B cell (primary cell): ENCODE measurements around the gene FOXN4. TPM values are rescaled to one million over a fixed set of nuclear protein-coding genes. Genes with fewer than 3 reads are reported as not detected.

Experiments
- ATAC-seq: fragments of 200-7000 bp; cut with Tn5 transposase; one replicate; pipeline ENCODE4 v1.10.0; 2021; ENCODE audit warnings: low read depth, mild to moderate bottlenecking, moderate number of reproducible peaks, moderate library complexity
- CTCF ChIA-PET: fragments of 350-600 bp; sonication (Branson Sonifier 250); formaldehyde crosslinking; loops from one replicate; lab custom pipeline; 2021; ENCODE audit warnings: antibody characterized with exemption, inconsistent platforms; lab: Charles Lee
- POLR2A ChIA-PET: fragments of 350-600 bp; sonication (Branson Sonifier 250); formaldehyde crosslinking; loops from one replicate; lab custom pipeline; 2021; ENCODE audit warnings: antibody characterized with exemption; lab: Charles Lee
- DNase-seq: peaks from one replicate; pipeline ENCODE4 v3.0.0; 2013
- H2AFZ ChIP-seq: 2 replicates; pipeline ENCODE4 v1.6.1; 2012; ENCODE audit warnings: mild to moderate bottlenecking, low read depth, low read length; ENCODE audit not compliant: insufficient read depth, poor library complexity, severe bottlenecking
- H3K27ac ChIP-seq, 2 donors: 1 replicate in 1 of 2; 2 replicates in 1 of 2; pipeline ENCODE4 v1.5.1; 2012 to 2013; ENCODE audit warnings: low read length in 2 of 2, mild to moderate bottlenecking in 2 of 2, moderate library complexity in 1 of 2
- H3K27me3 ChIP-seq, 4 experiments: fragments of 200-600 bp in 1 of 4; sonication (generic) in 1 of 4; replicated peaks in 1 of 4; 1 replicate in 2 of 4; 2 replicates in 2 of 4; pipeline versions ENCODE4 v1.6.1 to v1.7.0; 2013 to 2016; ENCODE audit warnings: low read length in 3 of 4, mild to moderate bottlenecking in 2 of 4, mixed read lengths in 1 of 4, moderate library complexity in 1 of 4; ENCODE audit not compliant: insufficient read depth in 4 of 4, control insufficient read depth in 3 of 4; ENCODE audit errors: control extremely low read depth in 1 of 4
- H3K36me3 ChIP-seq, 2 experiments: replicated peaks in 1 of 2; 1 replicate in 1 of 2; 2 replicates in 1 of 2; pipeline versions ENCODE4 v1.6.1 to v1.7.1; 2013; ENCODE audit warnings: low read length in 1 of 2; ENCODE audit not compliant: insufficient read depth in 2 of 2, control insufficient read depth in 1 of 2; ENCODE audit errors: control extremely low read depth in 1 of 2, extremely low read depth in 1 of 2
- H3K4me1 ChIP-seq, 2 donors: fragments of 200-600 bp in 1 of 2; sonication (generic) in 1 of 2; 1 replicate in 1 of 2; 2 replicates in 1 of 2; pipeline versions ENCODE4 v1.5.1 to v1.6.1; 2013 to 2017; ENCODE audit warnings: low read length in 2 of 2; ENCODE audit not compliant: control insufficient read depth in 2 of 2, insufficient read depth in 2 of 2
- H3K4me2 ChIP-seq: replicated peaks from 2 replicates; pipeline ENCODE3; 2012; ENCODE audit warnings: mild to moderate bottlenecking, low read depth, low read length; ENCODE audit not compliant: poor library complexity, severe bottlenecking
- H3K4me3 ChIP-seq, 5 experiments: fragments of 200-600 bp in 1 of 5; sonication (generic) in 1 of 5; 1 replicate in 3 of 5; 2 replicates in 2 of 5; pipeline versions ENCODE4 v1.5.1 to v1.7.0; 2011 to 2016; ENCODE audit warnings: low read length in 4 of 5, mild to moderate bottlenecking in 4 of 5, low read depth in 2 of 5, control low read depth in 1 of 5, moderate library complexity in 1 of 5; ENCODE audit not compliant: insufficient read depth in 1 of 5; ENCODE audit errors: control extremely low read depth in 1 of 5, extremely low read depth in 1 of 5
- H3K79me2 ChIP-seq: fragments of 200-600 bp; sonication (generic); one replicate; pipeline ENCODE4 v1.6.0; 2016; ENCODE audit warnings: low read length; ENCODE audit not compliant: control insufficient read depth, insufficient read depth
- H3K9ac ChIP-seq: fragments of 200-600 bp; sonication (generic); 2 replicates; pipeline ENCODE4 v1.6.1; 2017; ENCODE audit warnings: mild to moderate bottlenecking, low read length, moderate library complexity
- H3K9me3 ChIP-seq, 3 donors: one replicate each; pipeline versions ENCODE4 v1.6.1 to v1.7.1; 2013; ENCODE audit warnings: low read length in 2 of 3; ENCODE audit not compliant: control insufficient read depth in 2 of 3, insufficient read depth in 1 of 3; ENCODE audit errors: control extremely low read depth in 1 of 3
- H4K20me1 ChIP-seq: 2 replicates; pipeline ENCODE4 v1.6.0; 2012; ENCODE audit warnings: mild to moderate bottlenecking, low read length; ENCODE audit not compliant: insufficient read depth, control insufficient read depth, poor library complexity, severe bottlenecking
- H3K27ac Mint-ChIP-seq: one replicate; pipeline ENCODE4 v1.8.0; 2021; ENCODE audit warnings: mixed read lengths
- H3K27me3 Mint-ChIP-seq: one replicate; pipeline ENCODE4 v1.8.0; 2021; ENCODE audit warnings: mixed read lengths
- H3K4me1 Mint-ChIP-seq: one replicate; pipeline ENCODE4 v1.8.0; 2021; ENCODE audit warnings: mixed read lengths
- H3K4me3 Mint-ChIP-seq: one replicate; pipeline ENCODE4 v1.8.0; 2021; ENCODE audit warnings: mixed read lengths
- H3K9me3 Mint-ChIP-seq: one replicate; pipeline ENCODE4 v1.8.0; 2022; ENCODE audit warnings: mixed read lengths; ENCODE audit not compliant: insufficient read depth
- EZH2 ChIP-seq: IDR thresholded peaks from 2 replicates; pipeline ENCODE4 v1.6.1; 2012; ENCODE audit warnings: borderline replicate concordance, low read depth, mild to moderate bottlenecking, moderate library complexity, low read length; ENCODE audit not compliant: insufficient read depth, poor library complexity, severe bottlenecking
- WGBS: methylation state at CpG from one replicate; pipeline ENCODE4 v1.1.5; 2013; ENCODE audit warnings: missing lambda C conversion rate; ENCODE audit not compliant: insufficient coverage; 5-methylcytosine and 5-hydroxymethylcytosine counted together
- intact Hi-C: fragments of 100-400 bp; cut with micrococcal nuclease; formaldehyde crosslinking; loops from one replicate; pipeline ENCODE4 v1.10.0; 2022
- polyA plus RNA-seq: library from polyadenylated mRNA; depleted of rRNA; stranded (reverse); fragments of >200 nt; gene quantifications from 2 replicates; pipeline ENCODE4 v1.2.3, GENCODE V29; 2012
- total RNA-seq, 2 donors: library from RNA; stranded (reverse); fragments of 120-200 nt in 1 of 2; gene quantifications; 1 replicate in 1 of 2; 2 replicates in 1 of 2; pipeline versions ENCODE4 v1.2.3 to v1.2.4, GENCODE V29; 2013 to 2022
- TF ChIP-seq, protein P1 (sequence below): fragments of 200-600 bp; IDR thresholded peaks from one replicate; pipeline ENCODE4 v1.8.0; 2022; ENCODE audit warnings: antibody characterized with exemption, mild to moderate bottlenecking

FOXN4 gene
- total and polyA plus RNA-seq, 2 donors (not counting 1 experiment from before 2014, with no cell fraction given), result not detected

DNA sequence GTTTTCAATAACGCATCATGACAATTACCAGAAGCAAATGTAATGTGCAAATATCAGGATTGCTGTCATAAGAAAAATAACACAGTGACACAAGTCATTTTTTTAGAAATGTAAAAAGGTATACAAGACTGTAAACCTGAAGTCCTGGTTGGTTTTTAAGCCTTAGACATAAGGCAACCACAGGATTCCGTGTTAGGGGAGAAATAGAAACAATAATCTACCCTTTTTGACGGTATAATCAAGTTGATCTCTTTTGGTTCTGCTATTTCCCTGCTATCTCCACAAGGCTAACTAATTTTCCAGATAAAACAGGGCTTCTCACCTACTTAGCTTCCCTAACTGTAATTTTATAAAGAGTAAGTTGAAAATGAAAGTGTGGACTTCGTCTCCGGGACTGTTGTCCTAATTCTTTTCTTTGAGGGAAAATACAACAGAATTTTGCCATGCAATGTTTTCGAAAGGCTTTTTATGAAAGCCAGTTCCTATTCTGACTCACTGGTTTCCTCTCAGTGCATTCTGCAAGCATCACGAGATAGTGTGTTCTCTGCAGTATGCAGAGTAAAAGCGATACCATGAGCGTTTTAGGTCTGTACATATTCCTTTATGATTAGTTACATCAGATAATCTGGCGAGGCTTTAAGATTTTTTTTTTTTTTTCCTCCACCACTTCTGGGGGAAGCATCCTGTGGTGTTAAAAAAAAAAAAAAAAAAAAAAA, 49.2 kb upstream of the FOXN4 start:
- H3K27me3 ChIP-seq, result peaks cover 0 to 3% (median 0%) of the 10 kb centered on the region in 4 experiments
- intact Hi-C loops, result no loop called here
- H3K9me3 ChIP-seq, result no peaks in the 10 kb centered on the region
- peak overlapping the region; percentile 30 for H3K4me2 ChIP-seq
- no peaks in the 10 kb centered on the region for H4K20me1 ChIP-seq
- ChIA-PET POLR2A (no interaction called here), CTCF (no interaction called here)
- H3K27ac ChIP-seq, result no peak overlapping the region
- 72% methylated on average over 2 of the region's 10 CpGs for WGBS
- ATAC-seq (no peak), DNase-seq (no peak)
- Mint-ChIP-seq H3K9me3 (no peaks in the 10 kb centered on the region), H3K27me3 (peaks cover 30% of the 10 kb centered on the region), H3K4me3 (peak overlapping the region; percentile 26), H3K27ac (no peak overlapping the region), H3K4me1 (peaks cover 2% of the 10 kb centered on the region)
- no peaks in the 10 kb centered on the region for H3K4me1 ChIP-seq
- H3K4me3 ChIP-seq, result peak overlapping the region in 1 of 5 experiments; percentile 4
- TF ChIP-seq, protein P1, sequence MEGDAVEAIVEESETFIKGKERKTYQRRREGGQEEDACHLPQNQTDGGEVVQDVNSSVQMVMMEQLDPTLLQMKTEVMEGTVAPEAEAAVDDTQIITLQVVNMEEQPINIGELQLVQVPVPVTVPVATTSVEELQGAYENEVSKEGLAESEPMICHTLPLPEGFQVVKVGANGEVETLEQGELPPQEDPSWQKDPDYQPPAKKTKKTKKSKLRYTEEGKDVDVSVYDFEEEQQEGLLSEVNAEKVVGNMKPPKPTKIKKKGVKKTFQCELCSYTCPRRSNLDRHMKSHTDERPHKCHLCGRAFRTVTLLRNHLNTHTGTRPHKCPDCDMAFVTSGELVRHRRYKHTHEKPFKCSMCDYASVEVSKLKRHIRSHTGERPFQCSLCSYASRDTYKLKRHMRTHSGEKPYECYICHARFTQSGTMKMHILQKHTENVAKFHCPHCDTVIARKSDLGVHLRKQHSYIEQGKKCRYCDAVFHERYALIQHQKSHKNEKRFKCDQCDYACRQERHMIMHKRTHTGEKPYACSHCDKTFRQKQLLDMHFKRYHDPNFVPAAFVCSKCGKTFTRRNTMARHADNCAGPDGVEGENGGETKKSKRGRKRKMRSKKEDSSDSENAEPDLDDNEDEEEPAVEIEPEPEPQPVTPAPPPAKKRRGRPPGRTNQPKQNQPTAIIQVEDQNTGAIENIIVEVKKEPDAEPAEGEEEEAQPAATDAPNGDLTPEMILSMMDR, result no peak
- no peak for TF ChIP-seq EZH2
- H3K9ac ChIP-seq, result peak overlapping the region; percentile 32
- H2AFZ ChIP-seq, result peak overlapping the region; percentile 46
- H3K79me2 ChIP-seq, result no peaks in the 10 kb centered on the region
- H3K36me3 ChIP-seq, result no peaks in the 10 kb centered on the region

DNA sequence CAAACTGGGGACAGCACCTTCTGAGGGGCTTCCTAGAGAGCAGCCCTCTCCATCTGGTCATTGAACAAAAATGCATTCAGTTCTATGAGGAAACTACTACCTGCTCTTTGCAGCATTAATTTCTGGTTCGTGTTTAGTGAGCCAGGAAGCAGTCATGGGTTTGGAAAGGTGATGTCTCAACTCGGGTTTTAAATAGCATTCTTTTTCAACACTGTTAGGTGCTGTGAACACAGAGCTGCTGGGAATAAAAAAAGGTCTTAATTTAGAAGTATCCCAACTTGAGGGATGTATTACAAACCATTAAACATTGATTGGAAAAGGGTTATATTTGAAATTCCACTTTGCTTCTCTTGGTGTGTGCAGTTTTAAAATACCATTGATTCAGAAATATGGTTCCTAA, 47.9 kb upstream of the FOXN4 start:
- ATAC-seq, result no peak
- no peak overlapping the region for H2AFZ ChIP-seq
- Mint-ChIP-seq H3K27me3 (peaks cover 31% of the 10 kb centered on the region), H3K27ac (no peak overlapping the region), H3K4me1 (peaks cover 2% of the 10 kb centered on the region), H3K9me3 (no peaks in the 10 kb centered on the region), H3K4me3 (no peak overlapping the region)
- H3K9ac ChIP-seq, result no peak overlapping the region
- H4K20me1 ChIP-seq, result no peaks in the 10 kb centered on the region
- 67% methylated on average over 1 of the region's 2 CpGs for WGBS
- H3K4me2 ChIP-seq, result no peak overlapping the region
- POLR2A ChIA-PET, result no interaction called here
- no peaks in the 10 kb centered on the region for H3K4me1 ChIP-seq
- H3K79me2 ChIP-seq, result no peaks in the 10 kb centered on the region
- H3K9me3 ChIP-seq, result no peaks in the 10 kb centered on the region
- DNase-seq, result no peak
- no peak overlapping the region for H3K27ac ChIP-seq
- intact Hi-C loops, result no loop called here
- no peak overlapping the region for H3K4me3 ChIP-seq
- no peaks in the 10 kb centered on the region for H3K36me3 ChIP-seq
- TF ChIP-seq, protein P1, result no peak
- no peak for TF ChIP-seq EZH2
- CTCF ChIA-PET, result no interaction called here
- peaks cover 0 to 3% (median 0%) of the 10 kb centered on the region in 4 experiments for H3K27me3 ChIP-seq
